ENCODE data around the gene KLF7. TPM values are rescaled to one million over a fixed set of nuclear protein-coding genes. Genes with fewer than 3 reads are reported as not detected.
A peak's percentile ranks its signal among the peaks of the same experiment; 100 is the strongest.

The KLF7 gene
- total and polyA plus RNA-seq, 7 donors, result 1.1 to 13.5 (median 5.4) TPM

DNA sequence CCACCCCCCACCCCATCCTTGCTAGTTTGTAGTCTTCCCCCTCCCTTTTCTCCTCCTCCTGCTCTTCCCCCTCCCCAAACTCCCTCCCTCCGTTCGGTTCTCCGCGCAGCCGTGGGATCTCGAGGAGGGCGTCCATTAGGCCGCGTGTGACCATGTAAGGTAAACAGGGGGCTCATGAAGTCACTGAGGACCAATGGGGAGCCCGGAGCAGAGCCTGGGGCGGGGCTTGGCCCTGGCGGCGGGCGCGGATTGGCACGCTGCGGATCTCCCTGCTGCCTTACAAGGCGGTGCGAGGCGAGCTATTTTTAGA is 246 bp upstream of the KLF7 start:
- peaks cover 25% of the 10 kb centered on the region for H3K4me1 ChIP-seq
- WGBS, 3 donors, result 1 to 2% (median 1%) methylated on average over 10 to 20 of the region's 20 CpGs
- H3K27ac ChIP-seq, result peak overlapping the region; percentile 100
- no peaks in the 10 kb centered on the region for H3K36me3 ChIP-seq (ENCODE audit: insufficient read depth in 1 of 2, low read depth in 1 of 2)
- ATAC-seq, result peak; percentile 90 to 97 (median 96)
- H3K27me3 ChIP-seq (ENCODE audit: insufficient read depth in 3 of 3, low read length in 2 of 3), result no peaks in the 10 kb centered on the region
- DNase-seq, result peak; percentile 98 to 99
- peak overlapping the region; percentile 88 for H3K4me3 ChIP-seq
- H3K9me3 ChIP-seq, result no peaks in the 10 kb centered on the region
- TF ChIP-seq, protein P1, sequence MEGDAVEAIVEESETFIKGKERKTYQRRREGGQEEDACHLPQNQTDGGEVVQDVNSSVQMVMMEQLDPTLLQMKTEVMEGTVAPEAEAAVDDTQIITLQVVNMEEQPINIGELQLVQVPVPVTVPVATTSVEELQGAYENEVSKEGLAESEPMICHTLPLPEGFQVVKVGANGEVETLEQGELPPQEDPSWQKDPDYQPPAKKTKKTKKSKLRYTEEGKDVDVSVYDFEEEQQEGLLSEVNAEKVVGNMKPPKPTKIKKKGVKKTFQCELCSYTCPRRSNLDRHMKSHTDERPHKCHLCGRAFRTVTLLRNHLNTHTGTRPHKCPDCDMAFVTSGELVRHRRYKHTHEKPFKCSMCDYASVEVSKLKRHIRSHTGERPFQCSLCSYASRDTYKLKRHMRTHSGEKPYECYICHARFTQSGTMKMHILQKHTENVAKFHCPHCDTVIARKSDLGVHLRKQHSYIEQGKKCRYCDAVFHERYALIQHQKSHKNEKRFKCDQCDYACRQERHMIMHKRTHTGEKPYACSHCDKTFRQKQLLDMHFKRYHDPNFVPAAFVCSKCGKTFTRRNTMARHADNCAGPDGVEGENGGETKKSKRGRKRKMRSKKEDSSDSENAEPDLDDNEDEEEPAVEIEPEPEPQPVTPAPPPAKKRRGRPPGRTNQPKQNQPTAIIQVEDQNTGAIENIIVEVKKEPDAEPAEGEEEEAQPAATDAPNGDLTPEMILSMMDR (IDR thresholded peaks at IDR 0.05), result no peak
- intact Hi-C loops (cut with DNase I), result loop anchor here in 1 of 2 donors (5.0 to 10.0 kb wide), 2 partner anchors 61 to 361 kb away; no protein-coding TSS in a partner anchor

DNA sequence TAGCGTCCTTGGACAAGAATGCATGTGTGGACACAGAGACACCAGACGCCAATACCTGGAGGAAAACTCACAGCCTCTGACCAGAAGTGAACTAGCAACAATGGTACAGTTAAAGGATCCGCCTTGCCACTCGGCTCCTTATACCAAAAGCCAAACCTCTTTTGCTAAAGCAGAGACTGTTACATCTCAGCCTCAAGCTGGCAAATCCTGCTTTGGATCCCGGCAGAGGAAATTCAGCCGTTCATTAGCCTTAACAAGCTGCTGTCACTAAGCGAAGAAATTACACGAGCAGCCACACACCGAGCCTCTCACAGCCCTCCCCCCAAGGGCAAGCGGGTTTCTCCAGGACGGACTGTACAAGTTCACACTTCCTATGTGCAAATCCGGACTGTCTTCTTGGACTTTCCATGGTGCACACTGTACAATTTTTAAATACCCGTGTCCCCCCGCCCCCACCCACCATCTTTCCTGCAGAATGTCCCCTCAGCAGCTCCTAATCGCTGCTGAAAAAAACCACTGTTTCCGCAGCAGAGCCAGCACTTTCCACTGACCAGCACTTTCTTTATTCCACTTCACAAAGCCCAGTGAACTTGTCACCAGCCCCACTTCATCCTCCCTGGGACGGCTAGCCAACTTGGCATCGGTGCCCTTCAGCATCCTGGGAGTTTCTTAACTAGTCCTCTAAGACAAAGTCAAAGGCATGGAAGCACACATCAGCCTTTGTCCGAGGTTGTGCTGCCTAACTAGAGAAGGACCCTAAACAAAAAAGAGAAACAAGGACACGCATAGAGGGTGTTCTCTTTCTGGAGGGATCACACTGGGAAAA is 1.5 kb downstream of the KLF7 start:
- Histone ChIP-seq H3K27ac (peak overlapping the region; percentile 100), H3K36me3 (ENCODE audit: insufficient read depth in 1 of 2, low read depth in 1 of 2) (no peaks in the 10 kb centered on the region), H3K9me3 (no peaks in the 10 kb centered on the region), H3K27me3 (ENCODE audit: insufficient read depth in 3 of 3, low read length in 2 of 3) (no peaks in the 10 kb centered on the region), H3K4me3 (peak overlapping the region; percentile 88), H3K4me1 (peaks cover 26% of the 10 kb centered on the region)
- WGBS, 3 donors, result 1 to 2% (median 1%) methylated on average over 20 of the region's 20 CpGs
- DNase-seq (peak; percentile 58 to 76), ATAC-seq (peak in 1 of 4 donors; percentile 19)
- intact Hi-C loops (cut with DNase I), result loop anchor here in 1 of 2 donors (2.0 to 10.0 kb wide), 2 partner anchors 309 to 359 kb away; no protein-coding TSS in a partner anchor
- TF ChIP-seq, protein P1 (IDR thresholded peaks at IDR 0.05), result no peak

DNA sequence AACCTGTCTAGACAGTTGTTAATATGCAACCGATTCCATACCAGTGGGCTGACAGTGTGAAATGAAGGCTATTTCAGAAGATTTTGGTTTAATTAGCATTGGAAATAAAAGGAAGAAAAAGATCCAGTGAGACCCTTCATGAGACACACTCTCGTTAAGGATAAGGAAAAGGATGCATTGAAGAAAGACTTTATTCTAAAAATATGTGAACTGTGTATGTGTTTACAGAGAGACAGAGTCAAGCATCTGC is 2.1 kb downstream of the KLF7 start:
- Histone ChIP-seq H3K27ac (peak overlapping the region; percentile 100), H3K9me3 (no peaks in the 10 kb centered on the region), H3K4me1 (peaks cover 27% of the 10 kb centered on the region), H3K27me3 (ENCODE audit: insufficient read depth in 3 of 3, low read length in 2 of 3) (no peaks in the 10 kb centered on the region), H3K36me3 (ENCODE audit: insufficient read depth in 1 of 2, low read depth in 1 of 2) (no peaks in the 10 kb centered on the region), H3K4me3 (peak overlapping the region; percentile 88)
- TF ChIP-seq, protein P1 (IDR thresholded peaks at IDR 0.05), result no peak
- WGBS, 3 donors, result 14 to 22% (median 15%) methylated on average over 2 of the region's 2 CpGs
- DNase-seq (no peak), ATAC-seq (no peak)
- intact Hi-C loops (cut with DNase I), result loop anchor here in 1 of 2 donors (2.0 to 10.0 kb wide), 2 partner anchors 309 to 359 kb away; no protein-coding TSS in a partner anchor

GRCh38 chr2:207163053-207163755 is 2.5 kb downstream of the KLF7 start:
- H3K9me3 ChIP-seq, result no peaks in the 10 kb centered on the region
- no peaks in the 10 kb centered on the region for H3K27me3 ChIP-seq (ENCODE audit: insufficient read depth in 3 of 3, low read length in 2 of 3)
- no peaks in the 10 kb centered on the region for H3K36me3 ChIP-seq (ENCODE audit: insufficient read depth in 1 of 2, low read depth in 1 of 2)
- H3K27ac ChIP-seq, result peak overlapping the region; percentile 100
- peaks cover 27% of the 10 kb centered on the region for H3K4me1 ChIP-seq
- DNase-seq, result peak in 1 of 2 donors; percentile 29
- TF ChIP-seq, protein P1 (IDR thresholded peaks at IDR 0.05), result no peak
- intact Hi-C loops (cut with DNase I), result loop anchor here in 1 of 2 donors (10.0 kb wide), 1 partner anchor 358 kb away; no protein-coding TSS in a partner anchor
- 43 to 48% (median 44%) methylated on average over 7 of the region's 7 CpGs for WGBS, 3 donors
- peak in 1 of 4 donors; percentile 26 for ATAC-seq
- peak overlapping the region; percentile 88 for H3K4me3 ChIP-seq

All from psoas muscle (tissue), 8 donors.